B cell (primary cell): ENCODE results near the gene SPP2. TPM values are rescaled to one million over a fixed set of nuclear protein-coding genes. Genes with fewer than 3 reads are reported as not detected.

Experiments used
- ATAC-seq: fragments of 200-7000 bp; cut with Tn5 transposase; one replicate; pipeline ENCODE4 v1.10.0; 2021; ENCODE audit warnings: low read depth, mild to moderate bottlenecking, moderate number of reproducible peaks, moderate library complexity
- CTCF ChIA-PET: fragments of 350-600 bp; sonication (Branson Sonifier 250); formaldehyde crosslinking; loops from one replicate; lab custom pipeline; 2021; ENCODE audit warnings: antibody characterized with exemption, inconsistent platforms; lab: Charles Lee
- POLR2A ChIA-PET: fragments of 350-600 bp; sonication (Branson Sonifier 250); formaldehyde crosslinking; loops from one replicate; lab custom pipeline; 2021; ENCODE audit warnings: antibody characterized with exemption; lab: Charles Lee
- DNase-seq: peaks from one replicate; pipeline ENCODE4 v3.0.0; 2013
- H2AFZ ChIP-seq: 2 replicates; pipeline ENCODE4 v1.6.1; 2012; ENCODE audit warnings: mild to moderate bottlenecking, low read depth, low read length; ENCODE audit not compliant: insufficient read depth, poor library complexity, severe bottlenecking
- H3K27ac ChIP-seq, 2 donors: 1 replicate in 1 of 2; 2 replicates in 1 of 2; pipeline ENCODE4 v1.5.1; 2012 to 2013; ENCODE audit warnings: low read length in 2 of 2, mild to moderate bottlenecking in 2 of 2, moderate library complexity in 1 of 2
- H3K27me3 ChIP-seq, 4 experiments: fragments of 200-600 bp in 1 of 4; sonication (generic) in 1 of 4; replicated peaks in 1 of 4; 1 replicate in 2 of 4; 2 replicates in 2 of 4; pipeline versions ENCODE4 v1.6.1 to v1.7.0; 2013 to 2016; ENCODE audit warnings: low read length in 3 of 4, mild to moderate bottlenecking in 2 of 4, mixed read lengths in 1 of 4, moderate library complexity in 1 of 4; ENCODE audit not compliant: insufficient read depth in 4 of 4, control insufficient read depth in 3 of 4; ENCODE audit errors: control extremely low read depth in 1 of 4
- H3K36me3 ChIP-seq, 2 experiments: replicated peaks in 1 of 2; 1 replicate in 1 of 2; 2 replicates in 1 of 2; pipeline versions ENCODE4 v1.6.1 to v1.7.1; 2013; ENCODE audit warnings: low read length in 1 of 2; ENCODE audit not compliant: insufficient read depth in 2 of 2, control insufficient read depth in 1 of 2; ENCODE audit errors: control extremely low read depth in 1 of 2, extremely low read depth in 1 of 2
- H3K4me1 ChIP-seq, 2 donors: fragments of 200-600 bp in 1 of 2; sonication (generic) in 1 of 2; 1 replicate in 1 of 2; 2 replicates in 1 of 2; pipeline versions ENCODE4 v1.5.1 to v1.6.1; 2013 to 2017; ENCODE audit warnings: low read length in 2 of 2; ENCODE audit not compliant: control insufficient read depth in 2 of 2, insufficient read depth in 2 of 2
- H3K4me2 ChIP-seq: replicated peaks from 2 replicates; pipeline ENCODE3; 2012; ENCODE audit warnings: mild to moderate bottlenecking, low read depth, low read length; ENCODE audit not compliant: poor library complexity, severe bottlenecking
- H3K4me3 ChIP-seq, 5 experiments: fragments of 200-600 bp in 1 of 5; sonication (generic) in 1 of 5; 1 replicate in 3 of 5; 2 replicates in 2 of 5; pipeline versions ENCODE4 v1.5.1 to v1.7.0; 2011 to 2016; ENCODE audit warnings: low read length in 4 of 5, mild to moderate bottlenecking in 4 of 5, low read depth in 2 of 5, control low read depth in 1 of 5, moderate library complexity in 1 of 5; ENCODE audit not compliant: insufficient read depth in 1 of 5; ENCODE audit errors: control extremely low read depth in 1 of 5, extremely low read depth in 1 of 5
- H3K79me2 ChIP-seq: fragments of 200-600 bp; sonication (generic); one replicate; pipeline ENCODE4 v1.6.0; 2016; ENCODE audit warnings: low read length; ENCODE audit not compliant: control insufficient read depth, insufficient read depth
- H3K9ac ChIP-seq: fragments of 200-600 bp; sonication (generic); 2 replicates; pipeline ENCODE4 v1.6.1; 2017; ENCODE audit warnings: mild to moderate bottlenecking, low read length, moderate library complexity
- H3K9me3 ChIP-seq, 3 donors: one replicate each; pipeline versions ENCODE4 v1.6.1 to v1.7.1; 2013; ENCODE audit warnings: low read length in 2 of 3; ENCODE audit not compliant: control insufficient read depth in 2 of 3, insufficient read depth in 1 of 3; ENCODE audit errors: control extremely low read depth in 1 of 3
- H4K20me1 ChIP-seq: 2 replicates; pipeline ENCODE4 v1.6.0; 2012; ENCODE audit warnings: mild to moderate bottlenecking, low read length; ENCODE audit not compliant: insufficient read depth, control insufficient read depth, poor library complexity, severe bottlenecking
- H3K27ac Mint-ChIP-seq: one replicate; pipeline ENCODE4 v1.8.0; 2021; ENCODE audit warnings: mixed read lengths
- H3K27me3 Mint-ChIP-seq: one replicate; pipeline ENCODE4 v1.8.0; 2021; ENCODE audit warnings: mixed read lengths
- H3K4me1 Mint-ChIP-seq: one replicate; pipeline ENCODE4 v1.8.0; 2021; ENCODE audit warnings: mixed read lengths
- H3K4me3 Mint-ChIP-seq: one replicate; pipeline ENCODE4 v1.8.0; 2021; ENCODE audit warnings: mixed read lengths
- H3K9me3 Mint-ChIP-seq: one replicate; pipeline ENCODE4 v1.8.0; 2022; ENCODE audit warnings: mixed read lengths; ENCODE audit not compliant: insufficient read depth
- CTCF ChIP-seq: fragments of 200-600 bp; IDR thresholded peaks from one replicate; pipeline ENCODE4 v1.8.0; 2022; ENCODE audit warnings: antibody characterized with exemption, mild to moderate bottlenecking
- EZH2 ChIP-seq: IDR thresholded peaks from 2 replicates; pipeline ENCODE4 v1.6.1; 2012; ENCODE audit warnings: borderline replicate concordance, low read depth, mild to moderate bottlenecking, moderate library complexity, low read length; ENCODE audit not compliant: insufficient read depth, poor library complexity, severe bottlenecking
- WGBS: methylation state at CpG from one replicate; pipeline ENCODE4 v1.1.5; 2013; ENCODE audit warnings: missing lambda C conversion rate; ENCODE audit not compliant: insufficient coverage; 5-methylcytosine and 5-hydroxymethylcytosine counted together
- intact Hi-C: fragments of 100-400 bp; cut with micrococcal nuclease; formaldehyde crosslinking; loops from one replicate; pipeline ENCODE4 v1.10.0; 2022
- polyA plus RNA-seq: library from polyadenylated mRNA; depleted of rRNA; stranded (reverse); fragments of >200 nt; gene quantifications from 2 replicates; pipeline ENCODE4 v1.2.3, GENCODE V29; 2012
- total RNA-seq, 2 donors: library from RNA; stranded (reverse); fragments of 120-200 nt in 1 of 2; gene quantifications; 1 replicate in 1 of 2; 2 replicates in 1 of 2; pipeline versions ENCODE4 v1.2.3 to v1.2.4, GENCODE V29; 2013 to 2022

The SPP2 gene
- total and polyA plus RNA-seq, 2 donors (not counting 1 experiment from before 2014, with no cell fraction given): not detected

DNA sequence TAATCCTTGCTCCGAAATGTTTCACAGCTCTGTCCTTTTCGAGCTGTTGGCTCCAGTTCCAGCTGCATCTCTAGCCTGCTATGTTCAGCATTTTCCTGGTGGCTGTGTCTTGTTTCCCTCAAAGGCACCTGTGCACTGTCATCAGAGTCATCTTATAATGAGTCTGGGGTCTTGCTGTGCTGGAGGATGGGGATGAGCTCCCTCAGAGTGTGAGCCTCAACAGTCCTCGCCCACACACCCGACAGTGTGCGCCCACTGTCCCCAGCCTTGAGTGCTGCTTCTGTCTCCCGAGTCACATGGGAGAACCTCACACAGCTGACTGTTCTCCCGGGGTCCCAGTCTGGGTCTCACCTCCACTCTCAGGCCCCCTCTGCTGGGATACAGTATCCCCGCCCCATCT, 25.4 kb downstream of the SPP2 start:
- WGBS: 87% methylated on average over 7 of the region's 8 CpGs
- intact Hi-C loops: no loop called here
- Histone ChIP-seq H3K36me3 (no peaks in the 10 kb centered on the region), H4K20me1 (no peaks in the 10 kb centered on the region), H3K4me2 (no peak overlapping the region), H3K4me1 (peaks cover 0 to 4% of the 10 kb centered on the region in 2 donors), H3K4me3 (no peak overlapping the region), H3K27ac (no peak overlapping the region), H3K27me3 (no peaks in the 10 kb centered on the region), H2AFZ (no peak overlapping the region), H3K9me3 (no peaks in the 10 kb centered on the region), H3K79me2 (no peaks in the 10 kb centered on the region), H3K9ac (no peak overlapping the region)
- no peak for TF ChIP-seq CTCF
- no peak for TF ChIP-seq EZH2
- no peaks in the 10 kb centered on the region for H3K9me3 Mint-ChIP-seq
- POLR2A ChIA-PET: no interaction called here
- CTCF ChIA-PET: no interaction called here
- no peak overlapping the region for H3K4me3 Mint-ChIP-seq
- H3K4me1 Mint-ChIP-seq: no peaks in the 10 kb centered on the region
- no peak for DNase-seq
- ATAC-seq: no peak
- no peak overlapping the region for H3K27ac Mint-ChIP-seq
- peaks cover 9% of the 10 kb centered on the region for H3K27me3 Mint-ChIP-seq

GRCh38 chr2:234076451-234076850, 25.9 kb downstream of the SPP2 start:
- Histone ChIP-seq H3K79me2 (no peaks in the 10 kb centered on the region), H4K20me1 (no peaks in the 10 kb centered on the region), H3K9me3 (no peaks in the 10 kb centered on the region), H3K4me1 (peaks cover 0 to 4% of the 10 kb centered on the region in 2 donors), H3K27me3 (no peaks in the 10 kb centered on the region), H3K9ac (no peak overlapping the region), H3K4me3 (no peak overlapping the region), H3K27ac (no peak overlapping the region), H3K36me3 (no peaks in the 10 kb centered on the region), H3K4me2 (no peak overlapping the region), H2AFZ (no peak overlapping the region)
- ATAC-seq (no peak), DNase-seq (no peak)
- WGBS: 100% methylated on average over 1 of the region's 3 CpGs
- no peaks in the 10 kb centered on the region for H3K9me3 Mint-ChIP-seq
- no peak for TF ChIP-seq EZH2
- TF ChIP-seq CTCF: no peak
- no peak overlapping the region for H3K27ac Mint-ChIP-seq
- no peaks in the 10 kb centered on the region for H3K4me1 Mint-ChIP-seq
- H3K27me3 Mint-ChIP-seq: peaks cover 14% of the 10 kb centered on the region
- H3K4me3 Mint-ChIP-seq: no peak overlapping the region
- intact Hi-C loops: no loop called here
- ChIA-PET POLR2A (no interaction called here), CTCF (no interaction called here)
